SK-MEL-5 (cell line): ENCODE measurements around the gene FOXD4L4. TPM values are rescaled to one million over a fixed set of nuclear protein-coding genes. Genes with fewer than 3 reads are reported as not detected.
"Not testable (repeated sequence)": the region's sequence is repeated elsewhere in the genome, so short reads cannot be mapped to it uniquely, and the experiment has no call there.

Experiments used
- DNase-seq: peaks from one replicate; pipeline ENCODE4 v3.0.0-alpha.2; 2016; ENCODE audit warnings: low read depth, low spot score
- in situ Hi-C: cut with HindIII; loops from 2 replicates; pipeline ENCODE4 v1.10.0; 2016; ENCODE audit warnings: low sequenced_read_pairs, high pct_unique_total_duplicates, low pct_unique_long_range_greater_than_20kb
- polyA plus RNA-seq, 2 experiments: library from polyadenylated mRNA; depleted of rRNA; stranded (reverse); fragments of >200 nt; gene quantifications; 2 replicates each; pipeline ENCODE4 v1.2.3, GENCODE V29; 2015
- total RNA-seq: library from RNA; depleted of rRNA; stranded (reverse); fragments of >200 nt; shearing (Covaris generic); gene quantifications from 2 replicates; pipeline ENCODE4 v1.2.3, GENCODE V29; 2014; rRNA removed

The FOXD4L4 gene
- 0.08 TPM in 1 of 2 replicates, not detected in the other for total RNA-seq
- polyA plus RNA-seq (2015; cell fraction: cytosol; rRNA removed), result not detected in 2 replicates
- 0.36 TPM in 1 of 2 replicates, not detected in the other for polyA plus RNA-seq (2015; cell fraction: nucleus; rRNA removed)

DNA sequence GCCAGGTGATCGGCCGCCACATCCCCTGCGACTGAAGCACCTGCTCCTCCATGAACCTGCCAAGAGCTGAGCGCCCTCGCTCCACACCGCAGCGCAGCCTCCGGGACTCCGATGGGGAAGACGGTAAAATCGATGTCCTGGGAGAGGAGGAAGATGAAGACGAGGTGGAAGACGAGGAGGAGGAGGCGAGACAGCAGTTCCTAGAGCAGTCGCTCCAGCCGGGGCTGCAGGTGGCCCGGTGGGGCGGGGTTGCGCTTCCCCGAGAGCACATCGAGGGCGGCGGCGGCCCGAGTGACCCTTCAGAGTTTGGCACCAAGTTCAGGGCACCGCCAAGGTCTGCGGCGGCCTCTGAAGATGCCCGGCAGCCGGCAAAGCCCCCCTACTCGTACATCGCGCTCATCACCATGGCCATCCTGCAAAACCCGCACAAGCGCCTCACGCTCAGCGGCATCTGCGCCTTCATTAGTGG lies at the start of gene FOXD4L4:
Gene FOXD4L4 (plus strand): TSS at position 51 of the 469 bp plus-strand sequence. CDS start 0 bp downstream, at position 51.
- DNase-seq, in situ Hi-C loops: not testable (repeated sequence)

DNA sequence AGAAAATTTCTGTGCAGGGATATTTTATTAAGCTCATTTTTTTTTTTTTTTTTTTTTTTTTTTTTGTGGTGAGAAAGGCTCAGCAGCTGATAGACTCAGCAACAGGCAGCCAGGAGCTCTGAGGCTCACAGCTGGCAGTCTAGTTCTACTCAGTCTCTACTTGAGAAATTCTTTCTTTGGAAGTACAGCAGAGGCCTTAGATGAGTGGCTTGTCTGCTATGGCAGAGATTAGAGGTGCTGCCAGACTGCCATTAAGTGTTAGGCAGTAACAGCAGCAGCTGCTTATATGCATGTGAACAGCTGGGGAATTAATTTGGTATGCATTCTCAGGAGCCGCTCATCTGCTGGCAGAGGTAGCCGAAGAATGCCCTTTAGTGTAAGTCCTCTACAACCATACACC lies 33.4 kb upstream of the FOXD4L4 start:
- DNase-seq, in situ Hi-C loops: not testable (repeated sequence)

DNA sequence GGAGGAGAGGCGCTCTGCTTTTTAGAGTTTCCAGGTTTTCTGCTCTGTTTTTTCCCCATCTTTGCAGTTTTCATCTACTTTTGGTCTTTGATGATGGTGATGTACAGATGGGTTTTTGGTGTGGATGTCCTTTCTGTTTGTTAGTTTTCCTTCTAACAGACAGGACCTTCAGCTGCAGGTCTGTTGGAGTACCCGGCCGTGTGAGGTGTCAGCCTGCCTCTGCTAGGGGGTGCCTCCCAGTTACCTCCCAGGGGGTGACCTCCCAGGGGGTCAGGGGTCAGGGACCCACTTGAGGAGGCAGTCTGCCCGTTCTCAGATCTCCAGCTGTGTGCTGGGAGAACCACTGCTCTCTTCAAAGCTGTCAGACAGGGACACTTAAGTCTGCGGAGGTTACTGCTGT lies 22.5 kb upstream of the FOXD4L4 start:
- in situ Hi-C loops, DNase-seq: not testable (repeated sequence)

DNA sequence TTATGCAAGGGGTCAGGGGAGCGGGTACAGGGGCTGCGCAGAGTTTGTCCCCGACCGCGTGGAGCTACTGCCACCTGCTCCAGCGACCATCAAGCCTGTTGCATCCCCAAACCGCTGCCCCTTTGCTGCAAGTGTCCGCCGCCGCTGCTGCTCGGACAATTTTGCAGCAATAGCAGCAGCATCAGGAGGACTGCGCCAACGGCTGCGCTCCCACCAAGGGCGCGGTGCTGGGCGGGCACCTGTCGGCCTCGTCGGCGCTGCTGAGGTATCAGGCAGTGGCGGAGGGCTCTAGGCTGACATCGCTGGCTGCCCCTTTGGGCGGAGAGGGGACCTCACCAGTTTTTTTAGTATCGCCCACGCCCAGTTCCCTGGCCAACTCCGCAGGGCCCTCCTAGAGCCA lies 1.2 kb downstream of the FOXD4L4 start:
- in situ Hi-C loops, DNase-seq: not testable (repeated sequence)

Other genes starting within 250 kb of the FOXD4L4 start
- 36.5 and 39.4 TPM in 2 replicates for gene ZNG1E, start 61.2 kb upstream of the FOXD4L4 start, total RNA-seq